ENCODE data around the gene EXT2.

The EXT2 gene

DNA sequence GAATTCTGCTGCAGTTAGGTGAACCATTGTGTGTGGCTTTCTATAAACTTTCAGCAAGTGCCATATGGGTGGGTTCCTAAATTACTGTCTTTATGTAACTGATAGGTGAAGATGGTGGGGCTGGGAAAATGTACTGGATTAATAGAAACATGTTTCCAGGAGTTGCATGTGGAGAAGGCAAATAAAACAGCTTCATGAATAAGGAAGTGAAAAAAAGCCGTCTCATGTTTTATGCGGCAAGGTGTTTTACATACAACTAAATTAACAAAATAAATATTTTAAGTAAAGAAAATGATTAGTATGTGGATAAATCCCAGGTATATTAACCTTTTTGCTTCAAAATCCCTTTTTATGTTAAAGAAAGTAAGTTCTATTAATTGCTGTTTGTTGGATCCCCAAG, 67.2 kb downstream of the EXT2 start:
- TF ChIP-seq, protein P1, sequence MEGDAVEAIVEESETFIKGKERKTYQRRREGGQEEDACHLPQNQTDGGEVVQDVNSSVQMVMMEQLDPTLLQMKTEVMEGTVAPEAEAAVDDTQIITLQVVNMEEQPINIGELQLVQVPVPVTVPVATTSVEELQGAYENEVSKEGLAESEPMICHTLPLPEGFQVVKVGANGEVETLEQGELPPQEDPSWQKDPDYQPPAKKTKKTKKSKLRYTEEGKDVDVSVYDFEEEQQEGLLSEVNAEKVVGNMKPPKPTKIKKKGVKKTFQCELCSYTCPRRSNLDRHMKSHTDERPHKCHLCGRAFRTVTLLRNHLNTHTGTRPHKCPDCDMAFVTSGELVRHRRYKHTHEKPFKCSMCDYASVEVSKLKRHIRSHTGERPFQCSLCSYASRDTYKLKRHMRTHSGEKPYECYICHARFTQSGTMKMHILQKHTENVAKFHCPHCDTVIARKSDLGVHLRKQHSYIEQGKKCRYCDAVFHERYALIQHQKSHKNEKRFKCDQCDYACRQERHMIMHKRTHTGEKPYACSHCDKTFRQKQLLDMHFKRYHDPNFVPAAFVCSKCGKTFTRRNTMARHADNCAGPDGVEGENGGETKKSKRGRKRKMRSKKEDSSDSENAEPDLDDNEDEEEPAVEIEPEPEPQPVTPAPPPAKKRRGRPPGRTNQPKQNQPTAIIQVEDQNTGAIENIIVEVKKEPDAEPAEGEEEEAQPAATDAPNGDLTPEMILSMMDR (conservative IDR thresholded peaks at IDR 0.05): no peak
- no peak for TF ChIP-seq ZFX (IDR thresholded peaks at IDR 0.05)
- no peak overlapping the region for H3K27ac ChIP-seq

DNA sequence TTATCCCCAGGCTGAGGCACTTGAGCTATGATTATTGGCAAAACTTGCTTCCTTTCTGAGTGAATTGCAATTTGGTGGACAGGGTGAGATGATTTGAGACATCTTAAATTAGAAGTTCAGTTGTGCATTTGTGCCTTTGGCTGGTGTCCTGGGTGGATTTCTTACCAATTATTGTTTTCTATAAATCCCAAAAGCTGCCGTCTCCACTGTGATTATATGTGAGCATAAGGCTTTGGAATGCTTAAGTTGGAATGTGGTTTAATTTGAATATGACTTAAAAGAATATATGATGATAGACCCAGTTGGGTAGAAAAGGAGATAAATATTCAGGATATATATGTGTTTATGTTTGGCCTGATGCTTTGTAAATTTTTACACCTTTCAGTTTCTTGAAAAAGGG, 70.0 kb downstream of the EXT2 start:
- no peak overlapping the region for H3K27ac ChIP-seq
- TF ChIP-seq ZFX (IDR thresholded peaks at IDR 0.05): no peak
- TF ChIP-seq, protein P1 (conservative IDR thresholded peaks at IDR 0.05): no peak

DNA sequence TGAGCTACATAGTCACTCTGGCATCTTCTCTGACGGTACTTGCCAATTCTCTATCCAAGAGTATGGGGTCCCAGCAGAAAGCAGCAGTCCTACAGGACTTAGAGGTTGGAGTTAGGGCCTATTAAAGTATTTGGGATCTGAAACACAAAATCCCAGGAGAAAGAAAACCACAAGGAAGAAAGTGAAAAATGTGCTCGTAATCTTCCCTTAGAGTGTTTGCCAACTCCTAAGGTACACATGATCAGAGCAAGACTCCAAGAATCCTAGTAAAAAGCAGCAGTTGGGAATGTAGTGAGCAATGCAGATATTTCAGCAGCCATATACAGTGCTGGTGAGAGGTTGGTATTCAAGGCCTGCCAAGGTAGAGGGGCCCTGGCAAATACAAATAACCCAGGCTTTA, 71.6 kb downstream of the EXT2 start:
- no peak for TF ChIP-seq ZFX (IDR thresholded peaks at IDR 0.05)
- TF ChIP-seq, protein P1 (conservative IDR thresholded peaks at IDR 0.05): no peak
- peak overlapping the region; percentile 21; the same call in 1 of the 2 replicates for H3K27ac ChIP-seq

DNA sequence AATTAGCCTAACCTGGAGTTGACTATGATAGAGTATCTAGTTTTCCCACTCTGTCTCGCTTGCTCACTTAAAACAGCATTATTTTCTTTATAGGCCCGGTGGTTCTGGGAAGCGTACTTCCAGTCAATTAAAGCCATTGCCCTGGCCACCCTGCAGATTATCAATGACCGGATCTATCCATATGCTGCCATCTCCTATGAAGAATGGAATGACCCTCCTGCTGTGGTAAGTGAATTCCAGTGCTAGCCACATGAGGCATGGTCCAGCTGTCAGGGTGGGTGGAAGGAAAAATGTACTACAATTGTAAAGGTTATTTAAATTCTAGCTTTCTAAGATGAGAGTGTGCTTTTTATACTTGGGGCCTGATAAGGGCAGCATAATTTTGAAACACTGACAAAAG, 76.0 kb downstream of the EXT2 start:
- TF ChIP-seq, protein P1 (conservative IDR thresholded peaks at IDR 0.05): no peak
- TF ChIP-seq ZFX (IDR thresholded peaks at IDR 0.05): no peak
- no peak overlapping the region for H3K27ac ChIP-seq

DNA sequence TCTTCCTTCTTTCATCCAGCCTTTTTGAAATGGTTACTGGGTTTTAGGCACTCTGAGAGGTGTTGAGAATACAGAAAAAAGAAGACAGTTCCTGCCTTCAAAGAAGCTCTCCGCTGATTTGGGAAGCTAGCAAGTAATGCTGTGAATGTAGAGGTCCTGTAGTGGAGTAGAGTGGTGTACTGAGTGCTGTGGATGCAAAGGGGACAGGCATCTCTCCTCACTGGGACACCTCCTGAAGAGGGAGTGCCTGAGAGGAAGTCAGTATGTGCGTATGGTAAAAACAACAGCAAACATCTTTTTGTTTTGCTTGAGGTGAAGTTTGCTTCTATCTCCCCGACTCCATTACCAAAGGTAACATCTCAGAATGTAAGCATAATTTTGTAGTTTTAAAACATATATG, 77.5 kb downstream of the EXT2 start:
- no peak for TF ChIP-seq ZFX (IDR thresholded peaks at IDR 0.05)
- TF ChIP-seq, protein P1 (conservative IDR thresholded peaks at IDR 0.05): no peak
- H3K27ac ChIP-seq: no peak overlapping the region

DNA sequence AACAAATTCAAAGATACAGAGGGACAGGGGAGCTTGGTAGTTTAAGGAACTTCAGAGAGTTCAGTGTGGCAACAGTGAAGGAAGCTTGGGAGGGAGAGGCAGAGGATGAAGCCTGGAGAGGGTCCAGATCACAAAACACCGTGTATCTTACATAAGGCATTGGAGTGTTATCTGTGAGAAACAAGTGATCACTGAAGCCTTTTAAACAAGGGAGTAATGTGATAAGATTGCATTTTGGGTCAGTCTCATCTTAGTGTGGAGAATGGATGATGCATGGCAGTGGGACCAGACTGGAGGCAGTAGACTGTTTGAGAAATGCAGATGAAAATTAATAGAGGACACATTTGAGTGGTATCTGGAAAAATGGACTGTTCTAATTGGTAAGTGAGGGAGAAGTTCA, 79.4 kb downstream of the EXT2 start:
- no peak overlapping the region for H3K27ac ChIP-seq
- TF ChIP-seq ZFX (IDR thresholded peaks at IDR 0.05): no peak
- TF ChIP-seq, protein P1 (conservative IDR thresholded peaks at IDR 0.05): no peak

DNA sequence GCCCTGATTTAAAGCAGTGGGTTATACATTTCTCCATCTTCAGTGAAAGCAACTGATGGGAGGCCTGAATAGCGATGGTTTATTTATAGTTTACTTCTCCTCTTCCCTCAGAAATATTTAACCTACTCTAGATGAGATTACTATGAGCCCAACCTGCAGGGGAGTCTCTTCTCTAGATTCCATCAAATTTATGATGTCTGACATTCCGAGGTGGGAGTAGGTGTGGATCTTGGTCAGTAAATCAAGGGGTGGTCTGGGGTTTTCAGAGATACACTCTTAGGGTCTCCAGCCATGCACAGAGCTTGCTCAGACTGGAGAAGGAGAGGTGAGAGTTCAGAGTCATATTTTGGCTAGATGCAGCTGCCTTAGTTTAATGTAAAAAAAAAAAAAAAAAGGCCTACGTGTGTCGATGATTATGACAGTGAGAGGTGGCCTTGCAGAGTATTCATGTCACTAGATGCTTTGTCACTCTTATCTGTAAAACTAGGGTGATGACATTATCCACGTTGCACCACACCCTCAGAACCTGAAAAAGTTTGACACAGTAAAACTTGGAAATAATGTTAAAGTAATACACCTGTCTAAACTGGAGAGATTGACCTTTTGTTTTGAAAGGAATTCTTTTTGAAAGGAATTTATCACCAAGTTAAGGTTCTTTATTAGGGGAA, 81.2 kb downstream of the EXT2 start:
- H3K27ac ChIP-seq: no peak overlapping the region

More for the DNA sequence above, 81.2 kb downstream of the EXT2 start:
- TF ChIP-seq, protein P1 (conservative IDR thresholded peaks at IDR 0.05): no peak
- TF ChIP-seq ZFX (IDR thresholded peaks at IDR 0.05): no peak

All from C4-2B (cell line).